GM10847 (cell line): Measurements from ENCODE around the gene SENP6.

Experiments used
- POLR2A ChIP-seq: IDR thresholded peaks from 2 replicates; pipeline ENCODE4 v1.6.1; 2011; ENCODE audit not compliant: insufficient read length; ENCODE audit errors: extremely low read depth

Gene SENP6

DNA sequence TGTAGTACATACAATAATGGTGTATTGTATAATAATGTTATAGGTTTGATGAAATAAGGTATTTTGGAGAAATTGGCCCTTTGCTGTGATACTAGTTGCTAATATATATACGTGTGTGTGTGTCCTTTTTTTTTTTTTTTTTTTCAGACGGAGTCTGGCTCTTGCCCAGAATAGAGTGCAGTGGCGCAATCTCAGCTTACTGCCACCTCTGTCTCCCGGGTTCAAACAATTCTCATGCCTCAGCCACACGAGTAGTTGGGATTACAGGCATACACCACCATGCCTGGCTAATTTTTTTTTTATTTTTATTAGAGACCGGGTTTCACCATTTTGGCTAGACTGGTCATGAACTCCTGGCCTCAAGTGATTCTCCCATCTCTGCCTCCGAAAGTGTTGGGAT, 23.3 kb downstream of the SENP6 start:
- TF ChIP-seq POLR2A: no peak

DNA sequence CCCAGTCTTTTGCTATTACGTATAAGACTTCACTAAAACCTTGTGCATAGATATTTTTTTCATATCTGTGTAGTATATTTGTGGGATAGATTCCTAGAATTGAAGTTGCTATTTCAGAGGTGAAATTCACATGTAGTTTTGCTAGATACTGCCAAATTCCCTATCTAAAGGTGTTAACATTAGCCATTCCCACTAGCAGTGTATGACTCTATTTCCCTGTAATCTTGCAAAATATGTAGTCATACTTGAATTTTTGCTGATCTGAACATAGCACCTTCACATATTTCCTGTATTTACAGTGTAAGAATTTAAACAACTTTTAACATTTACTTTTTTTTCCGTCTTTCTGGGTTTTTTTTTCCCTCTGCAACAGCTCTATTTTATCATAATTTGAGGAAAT, 24.9 kb downstream of the SENP6 start:
- TF ChIP-seq POLR2A: no peak

DNA sequence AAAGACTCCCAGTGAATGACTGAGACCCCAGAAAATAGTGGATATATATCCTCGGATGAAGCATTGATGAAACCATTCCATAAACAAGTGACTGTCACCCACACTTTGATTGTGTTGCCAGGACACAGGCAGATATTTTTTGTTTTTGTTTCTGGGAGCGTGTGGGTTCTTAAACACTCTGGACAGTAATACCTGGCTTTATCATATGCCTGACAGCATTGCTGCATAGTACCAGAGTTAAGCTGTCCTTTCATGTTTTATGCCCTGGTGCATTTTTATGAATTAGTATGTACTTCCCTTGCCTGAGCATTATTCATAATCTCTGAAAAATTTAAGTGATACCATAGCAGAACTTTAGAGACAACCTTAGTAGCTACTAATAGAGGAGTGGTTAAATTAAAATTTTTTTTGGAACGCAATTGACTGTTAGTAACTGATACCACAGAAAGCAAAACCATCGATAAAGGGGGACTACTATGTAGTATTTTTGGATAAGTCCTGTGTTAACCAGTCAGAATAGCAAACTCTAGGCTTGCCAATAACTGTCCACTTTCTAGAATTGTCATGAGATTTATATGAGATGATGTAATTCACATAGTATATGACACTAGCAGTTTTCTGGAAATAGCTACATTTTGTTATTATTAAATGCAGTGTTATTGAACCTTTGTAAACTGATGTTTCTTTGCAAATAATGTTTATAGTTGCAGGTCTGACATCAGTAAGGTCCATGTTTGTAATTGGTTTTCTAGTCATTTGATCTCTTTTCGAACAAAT, 30.4 kb downstream of the SENP6 start:
- TF ChIP-seq POLR2A: no peak

DNA sequence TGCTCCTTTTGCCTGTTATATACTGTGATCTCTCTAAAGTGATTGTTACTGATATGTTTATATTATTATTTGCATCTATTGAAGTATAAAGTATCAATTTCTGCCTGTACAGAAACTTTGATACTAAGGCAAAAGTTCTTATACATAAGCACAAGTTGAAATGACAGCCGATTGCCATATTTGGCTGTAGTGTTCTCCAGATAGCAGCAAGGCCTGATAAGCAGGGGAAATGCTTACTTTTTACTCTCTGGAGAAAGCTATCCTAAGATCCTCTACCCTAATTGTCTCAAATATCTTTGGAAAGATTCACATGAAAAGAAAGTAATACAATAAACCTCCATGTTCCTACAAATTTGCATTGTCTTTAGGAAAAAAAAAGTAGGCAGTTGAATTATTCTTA, 31.4 kb downstream of the SENP6 start:
- no peak for TF ChIP-seq POLR2A

DNA sequence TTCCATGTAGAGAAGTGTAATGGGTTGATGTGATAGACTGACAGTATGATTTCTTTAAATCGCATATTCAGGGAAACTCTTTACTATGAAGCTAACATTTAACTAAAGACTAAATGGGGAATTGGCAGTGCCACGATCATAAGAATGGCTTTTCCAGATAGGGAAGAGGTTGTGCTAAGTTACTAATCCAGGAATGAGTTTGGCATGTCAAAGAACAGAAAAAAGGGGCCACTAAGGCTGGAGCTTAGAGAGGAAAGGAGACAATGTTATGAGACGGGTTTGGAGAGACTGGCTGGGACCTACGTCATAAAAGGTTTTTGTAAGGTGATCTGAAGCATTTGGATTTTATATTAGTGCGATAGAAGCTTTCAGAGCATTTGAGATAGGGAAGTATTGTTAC, 40.6 kb downstream of the SENP6 start:
- no peak for TF ChIP-seq POLR2A

DNA sequence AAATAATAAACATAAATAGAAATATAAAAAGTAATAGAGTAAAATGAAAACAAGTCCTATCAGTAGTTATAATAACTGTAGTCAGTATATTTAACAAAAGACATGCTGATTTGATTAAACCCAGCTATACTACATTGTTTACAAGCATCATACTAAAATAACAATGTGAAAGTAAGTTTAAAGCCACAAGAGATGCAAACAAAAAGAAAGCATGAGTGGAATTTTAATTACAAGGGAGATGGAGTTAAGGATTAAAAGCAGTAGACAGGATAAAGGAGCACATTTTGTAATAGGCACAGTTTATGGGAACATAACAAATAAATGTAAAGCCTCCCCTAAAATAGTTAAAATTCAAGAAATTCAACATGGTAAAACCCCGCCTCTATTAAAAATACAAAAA, 41.5 kb downstream of the SENP6 start:
- no peak for TF ChIP-seq POLR2A

DNA sequence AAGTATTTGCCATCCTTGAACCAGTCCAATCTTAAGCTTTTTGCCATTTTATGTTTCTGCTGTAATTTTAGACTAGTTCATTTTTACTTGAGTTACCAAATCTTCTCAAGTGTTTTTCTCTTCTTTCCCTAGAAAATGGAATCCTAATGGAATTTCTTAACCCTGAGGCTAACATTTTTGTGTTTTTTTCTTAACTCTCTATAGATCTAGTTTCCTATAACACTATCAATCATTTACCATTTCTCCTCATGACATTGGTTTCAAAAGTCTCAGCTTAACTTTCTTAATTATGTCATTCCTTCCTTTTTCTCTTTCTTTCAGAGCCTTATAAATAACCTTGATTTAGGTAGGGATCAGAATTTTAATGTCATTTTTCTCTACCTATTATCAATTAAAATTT, 54.8 kb downstream of the SENP6 start:
- TF ChIP-seq POLR2A: no peak

DNA sequence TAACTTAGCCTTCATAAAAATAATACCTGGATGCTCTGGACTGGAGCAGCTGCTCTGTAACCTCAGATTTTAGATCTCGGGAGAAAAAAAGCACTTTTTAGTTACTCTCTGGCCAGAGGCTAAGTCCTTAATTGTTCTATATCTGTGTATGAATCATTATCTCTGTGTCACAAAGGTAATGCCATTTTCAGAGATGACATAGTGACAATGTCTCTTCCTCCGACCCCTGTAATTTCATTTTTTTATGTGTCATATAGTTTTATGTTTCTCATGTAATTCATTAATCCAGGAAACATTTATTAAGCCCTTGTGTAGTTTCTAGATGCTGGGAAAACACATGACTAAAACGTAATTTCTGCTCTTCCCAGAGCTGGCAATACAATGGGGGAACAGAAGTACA, 55.6 kb downstream of the SENP6 start:
- TF ChIP-seq POLR2A: no peak

DNA sequence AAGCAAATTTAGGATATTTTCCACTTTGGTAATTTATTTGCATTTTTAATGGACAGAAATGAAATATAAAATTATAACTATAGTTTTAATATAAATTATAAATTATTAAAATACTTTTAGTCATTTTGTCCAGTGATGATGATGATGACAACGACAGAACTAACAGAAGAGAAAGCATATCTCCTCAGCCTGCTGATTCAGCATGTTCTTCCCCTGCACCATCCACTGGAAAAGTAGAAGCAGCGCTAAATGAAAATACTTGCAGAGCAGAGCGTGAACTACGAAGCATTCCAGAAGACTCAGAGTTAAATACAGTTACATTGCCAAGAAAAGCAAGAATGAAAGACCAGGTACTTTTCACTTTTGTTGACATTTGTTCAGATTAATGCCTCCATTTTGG, 64.9 kb downstream of the SENP6 start:
- no peak for TF ChIP-seq POLR2A

DNA sequence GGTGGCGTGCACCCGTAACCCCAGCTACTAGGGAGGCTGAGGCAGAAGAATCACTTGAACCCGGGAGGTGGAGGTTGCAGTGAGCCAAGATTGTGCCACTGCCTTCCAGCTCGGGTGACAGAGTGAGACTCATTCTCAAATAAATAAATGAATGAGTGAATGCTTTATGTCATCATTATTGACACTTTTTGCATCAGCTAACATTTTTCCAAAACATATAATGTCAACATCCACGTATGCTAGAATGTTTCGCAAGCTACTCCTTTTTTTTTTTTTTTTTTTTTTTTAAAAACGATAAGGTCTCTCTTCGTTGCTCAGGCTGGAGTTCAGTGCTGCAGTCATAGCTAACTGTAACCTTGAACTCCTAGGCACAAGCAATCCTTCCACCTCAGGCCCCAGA, 72.2 kb downstream of the SENP6 start:
- TF ChIP-seq POLR2A: no peak

DNA sequence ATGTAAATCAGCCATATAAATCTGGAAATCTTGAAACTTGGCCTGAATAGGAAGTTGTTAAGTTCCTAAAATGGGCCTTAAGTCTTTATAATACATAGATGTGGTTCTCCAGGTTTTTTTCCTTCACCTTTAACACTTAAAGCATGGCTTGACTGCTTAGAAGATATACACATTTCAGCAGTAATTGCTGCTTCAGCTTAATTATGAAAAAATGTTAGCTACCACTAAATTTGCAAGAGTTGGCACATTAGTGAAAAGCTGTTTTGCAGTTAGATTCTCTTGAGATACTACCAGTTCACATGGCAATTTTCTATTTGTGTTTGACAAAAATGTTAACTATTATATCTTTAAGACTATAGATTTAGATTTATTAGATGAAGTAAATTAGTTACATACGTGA, 74.7 kb downstream of the SENP6 start:
- no peak for TF ChIP-seq POLR2A

DNA sequence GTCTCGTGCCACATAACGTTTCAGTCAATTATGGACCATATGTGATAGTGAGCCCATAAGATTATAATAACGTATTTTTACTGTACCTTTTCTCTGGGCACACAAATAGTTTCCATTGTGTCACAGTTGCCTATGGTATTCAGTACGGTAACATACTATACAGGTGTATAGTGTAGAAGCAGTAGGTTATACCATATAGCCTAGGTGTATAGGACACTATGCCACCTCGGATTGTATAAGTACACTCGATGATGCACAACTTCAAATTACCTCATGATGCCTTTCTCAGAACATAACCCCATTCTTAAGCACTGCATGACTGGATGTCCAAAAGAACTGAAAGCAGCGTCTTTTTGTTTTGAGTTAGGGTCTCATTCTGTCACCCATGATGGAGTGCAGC, 87.9 kb downstream of the SENP6 start:
- no peak for TF ChIP-seq POLR2A

DNA sequence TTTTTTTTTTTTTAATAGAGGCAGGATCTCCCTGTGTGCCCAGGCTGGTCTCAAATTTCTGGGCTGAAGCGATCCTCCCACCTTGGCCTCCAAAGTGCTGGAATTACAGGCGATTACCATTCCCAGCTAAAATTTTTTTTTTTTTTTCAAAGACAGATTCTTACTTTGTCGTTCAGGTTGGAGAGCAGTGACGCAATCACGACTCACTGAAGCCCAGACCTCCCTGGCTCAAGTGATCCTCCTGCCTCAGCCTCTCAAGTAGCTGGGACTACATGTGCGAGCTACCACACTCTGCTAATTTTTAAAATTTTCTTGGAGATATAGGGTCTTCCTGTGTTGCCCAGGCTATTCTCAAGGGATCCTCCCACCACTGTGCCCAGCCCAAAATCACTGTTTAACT, 89.3 kb downstream of the SENP6 start:
- TF ChIP-seq POLR2A: no peak

DNA sequence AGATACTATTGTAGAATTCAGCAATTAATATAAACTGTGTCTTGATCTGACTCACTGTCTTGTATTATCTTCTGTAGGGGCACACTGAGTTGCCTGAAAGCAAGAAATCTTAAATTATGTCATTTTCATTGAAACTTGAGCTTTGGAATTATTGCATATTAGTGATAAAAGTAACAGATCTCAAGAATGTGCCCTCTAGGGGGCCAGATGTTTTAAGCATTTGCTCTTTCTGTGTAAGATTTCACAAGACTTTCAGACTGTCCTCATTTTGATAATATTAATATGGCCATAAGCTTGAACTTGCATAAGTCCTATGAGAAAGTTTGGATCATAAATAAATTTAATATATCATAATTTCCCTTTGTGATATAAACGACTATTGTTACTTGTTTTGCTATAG, 91.9 kb downstream of the SENP6 start:
- no peak for TF ChIP-seq POLR2A

DNA sequence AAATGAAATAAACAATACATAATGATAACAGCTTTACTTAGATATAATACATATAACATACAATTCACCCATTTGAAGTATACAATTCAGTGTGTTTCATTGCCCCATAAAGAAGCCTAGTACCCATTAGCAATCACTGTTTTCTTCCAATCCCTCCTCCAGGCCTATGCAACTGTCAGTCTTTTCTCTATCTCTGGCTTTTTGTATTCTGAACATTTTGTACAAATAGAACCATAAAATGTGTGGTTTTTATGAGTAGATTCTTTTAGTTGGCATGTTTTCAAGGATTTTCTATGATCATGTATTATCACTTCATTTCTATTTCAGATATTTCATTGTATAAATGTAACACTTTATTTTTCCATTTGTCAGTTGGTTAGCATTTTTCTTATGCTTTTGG, 92.7 kb downstream of the SENP6 start:
- TF ChIP-seq POLR2A: no peak

DNA sequence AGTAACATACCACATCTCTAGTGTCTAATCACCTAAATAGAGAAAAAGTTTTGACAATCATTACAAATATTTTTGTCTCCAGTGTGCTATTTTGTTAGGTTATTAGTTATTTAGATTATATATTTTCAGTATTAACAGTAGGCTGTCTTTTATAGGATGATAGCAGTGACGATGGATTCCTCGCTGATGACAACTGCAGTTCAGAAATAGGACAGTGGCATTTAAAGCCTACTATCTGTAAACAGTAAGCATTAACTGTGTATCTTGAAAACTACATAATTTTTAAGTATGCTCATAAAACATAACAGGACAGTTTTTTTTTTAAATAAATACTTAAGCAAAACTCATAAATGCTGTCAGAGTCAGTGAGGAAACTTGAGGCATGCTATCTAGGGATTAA, 109.5 kb downstream of the SENP6 start:
- no peak for TF ChIP-seq POLR2A

DNA sequence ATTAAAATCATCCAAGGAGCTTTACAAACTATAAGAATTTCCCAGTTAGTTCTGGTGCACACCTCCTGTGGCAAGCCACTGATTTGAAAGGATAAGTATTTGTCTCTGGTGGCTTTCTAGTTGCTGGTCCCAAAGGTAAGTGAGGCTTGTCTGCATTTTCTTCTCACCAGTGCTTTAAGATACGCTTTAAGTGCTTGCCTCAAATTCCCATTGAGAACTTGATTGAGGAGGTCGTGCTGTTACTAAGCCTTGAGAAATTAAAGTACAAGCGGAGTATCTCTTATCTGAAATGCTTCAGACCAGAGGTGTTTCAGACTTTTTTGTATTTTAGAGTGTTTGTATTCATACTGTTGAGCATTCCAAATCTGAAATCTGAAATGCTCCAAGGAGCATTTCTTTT, 117.5 kb downstream of the SENP6 start:
- no peak for TF ChIP-seq POLR2A

DNA sequence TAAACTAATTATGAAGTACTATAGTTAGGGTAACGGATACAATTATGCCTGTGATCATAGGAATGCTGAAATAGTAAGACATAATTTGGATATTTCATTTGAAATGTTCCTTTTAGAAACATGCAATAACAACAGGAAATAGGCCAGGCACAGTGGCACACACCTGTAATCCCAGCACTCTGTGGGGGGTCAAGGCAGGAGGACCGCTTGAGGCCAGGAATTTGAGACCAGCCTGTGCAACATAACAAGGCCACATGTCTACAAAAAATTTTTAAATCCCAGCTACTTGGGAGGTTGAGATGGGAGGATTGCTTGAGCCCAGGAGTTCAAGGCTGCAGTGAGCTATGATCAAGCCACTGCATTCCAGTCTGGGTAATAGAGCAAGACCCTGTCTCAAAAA, 121.7 kb downstream of the SENP6 start:
- no peak for TF ChIP-seq POLR2A

DNA sequence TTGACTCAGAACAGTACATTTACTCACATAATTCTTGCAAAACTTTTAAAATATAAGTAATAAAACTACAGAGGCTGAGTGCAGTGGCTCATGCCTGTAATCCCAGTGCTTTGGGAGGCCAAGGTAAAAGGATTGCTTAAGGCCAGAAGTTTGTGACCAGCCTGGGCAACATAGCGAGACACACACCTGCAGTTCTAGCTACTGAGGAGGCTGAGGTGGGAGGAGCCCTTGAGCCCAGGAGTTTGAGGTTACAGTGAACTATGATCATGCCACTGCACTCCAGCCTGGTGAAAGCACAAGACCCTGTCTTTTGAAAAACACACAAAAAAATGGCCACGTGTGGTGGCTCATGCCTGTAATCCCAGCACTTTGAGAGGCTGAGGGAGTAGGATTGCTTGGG, 125.5 kb downstream of the SENP6 start:
- no peak for TF ChIP-seq POLR2A
